Measurements from ENCODE around the gene LAMB4.
A peak's percentile ranks its signal among the peaks of the same experiment; 100 is the strongest.

Gene LAMB4

DNA sequence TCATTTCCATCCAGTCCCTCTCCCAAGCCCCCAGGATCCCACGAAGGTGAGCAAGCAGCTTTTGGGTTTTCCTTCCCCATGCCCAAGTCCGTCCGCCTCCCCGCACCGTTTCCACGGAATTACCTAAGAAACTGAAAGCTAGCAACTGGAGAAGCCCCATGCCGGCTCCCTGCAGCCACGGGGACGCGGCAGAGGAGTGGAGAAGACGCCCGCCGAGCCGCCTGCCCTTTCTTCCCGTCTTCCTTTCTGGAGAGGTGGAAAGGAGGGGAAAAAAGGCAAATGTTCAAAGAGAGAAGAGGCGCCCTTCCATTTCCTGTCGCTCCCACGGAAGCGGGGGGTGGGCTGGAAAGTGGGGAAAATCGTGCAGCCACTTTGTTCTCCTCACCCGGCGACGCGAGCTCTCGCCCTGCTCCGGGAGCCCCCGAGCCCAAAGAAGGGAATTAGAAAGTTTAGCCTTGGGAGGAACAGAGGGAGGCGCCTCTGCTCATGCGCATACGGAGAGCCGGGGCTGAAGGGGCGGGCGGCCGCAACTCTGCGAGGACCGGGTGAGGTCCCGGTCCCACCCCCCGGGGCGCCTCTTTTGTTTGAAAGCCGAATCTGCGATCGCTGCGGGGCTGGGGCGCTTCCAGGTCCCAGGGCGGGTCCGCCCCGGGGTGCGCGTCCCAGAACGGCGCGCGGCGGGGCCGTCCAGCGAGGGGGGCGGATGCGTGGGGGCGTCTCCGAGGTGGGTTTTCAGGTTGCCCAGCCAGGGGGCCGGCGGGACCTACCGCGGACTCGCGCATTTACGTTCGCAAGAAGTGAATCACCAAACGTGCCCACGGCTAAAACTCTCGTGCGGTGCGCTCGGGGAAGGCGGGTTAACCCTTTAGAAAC is 127.2 kb downstream of the LAMB4 start, which contains the start of gene LAMB1:
Gene LAMB1 (minus strand): TSS at position 436 of the 873 bp plus-strand sequence. CDS start 276 bp downstream, at position 160.
- H3K9me3 Mint-ChIP-seq: no peaks in the 10 kb centered on the region
- H3K4me1 Mint-ChIP-seq (ENCODE audit: low read depth): peaks cover 19% of the 10 kb centered on the region
- H3K27me3 Mint-ChIP-seq: peaks cover 85% of the 10 kb centered on the region
- no peaks in the 10 kb centered on the region for H3K36me3 Mint-ChIP-seq (ENCODE audit: low read depth)
- peak within 1 kb of the TSS; percentile 73 for H3K4me3 Mint-ChIP-seq
- no peak within 1 kb of the TSS for H3K27ac Mint-ChIP-seq

DNA sequence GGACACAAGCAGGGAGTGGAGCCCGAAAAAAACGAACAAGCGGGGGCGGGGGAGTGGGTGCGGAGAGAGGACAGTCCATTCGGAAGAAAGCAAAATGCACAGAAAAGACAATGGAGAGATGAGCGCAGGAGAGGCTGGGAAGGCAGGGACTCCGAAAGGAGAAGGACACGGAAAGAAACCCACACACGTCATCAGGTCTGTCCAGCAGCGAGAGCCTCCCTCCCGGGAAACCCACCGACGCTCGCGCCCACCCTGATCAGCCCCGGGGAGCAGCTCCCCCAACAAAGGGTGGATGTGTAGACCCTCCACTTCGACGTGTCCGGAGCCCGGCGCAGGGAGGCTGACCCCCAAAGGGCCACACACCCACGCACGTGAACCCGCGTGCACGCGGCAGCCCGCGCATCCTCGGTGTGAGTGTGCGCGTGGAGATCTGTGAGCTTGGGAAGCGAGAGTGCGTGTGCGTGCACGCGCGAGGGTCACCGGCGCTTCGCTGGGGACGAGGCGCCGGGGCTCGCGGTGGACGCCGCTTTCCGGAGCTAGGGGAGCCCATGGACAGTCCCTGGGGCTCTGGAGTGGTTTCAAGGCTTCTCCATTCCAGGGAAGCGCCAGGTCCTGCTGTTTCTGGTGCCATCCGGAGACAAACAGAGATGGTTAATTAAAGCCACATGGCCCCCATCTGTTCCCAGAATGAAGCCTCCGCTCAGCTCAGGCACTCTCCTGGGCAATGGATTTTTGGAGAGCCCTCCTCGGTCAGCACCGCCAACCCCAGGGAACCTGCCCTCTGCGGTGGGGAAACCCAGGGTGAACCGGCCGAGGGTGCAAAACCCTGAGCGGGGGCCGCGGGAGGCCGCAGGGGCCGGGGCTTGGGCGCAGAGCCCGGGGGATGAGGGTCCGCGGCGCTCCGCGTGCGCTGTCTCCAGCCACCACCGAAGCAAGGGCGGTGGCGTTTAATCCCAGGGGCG is 128.1 kb downstream of the LAMB4 start:
- Mint-ChIP-seq H3K27me3 (peaks cover 82% of the 10 kb centered on the region), H3K4me1 (ENCODE audit: low read depth) (peaks cover 19% of the 10 kb centered on the region), H3K4me3 (peak overlapping the region; percentile 73), H3K36me3 (ENCODE audit: low read depth) (no peaks in the 10 kb centered on the region), H3K9me3 (no peaks in the 10 kb centered on the region), H3K27ac (no peak overlapping the region)

DNA sequence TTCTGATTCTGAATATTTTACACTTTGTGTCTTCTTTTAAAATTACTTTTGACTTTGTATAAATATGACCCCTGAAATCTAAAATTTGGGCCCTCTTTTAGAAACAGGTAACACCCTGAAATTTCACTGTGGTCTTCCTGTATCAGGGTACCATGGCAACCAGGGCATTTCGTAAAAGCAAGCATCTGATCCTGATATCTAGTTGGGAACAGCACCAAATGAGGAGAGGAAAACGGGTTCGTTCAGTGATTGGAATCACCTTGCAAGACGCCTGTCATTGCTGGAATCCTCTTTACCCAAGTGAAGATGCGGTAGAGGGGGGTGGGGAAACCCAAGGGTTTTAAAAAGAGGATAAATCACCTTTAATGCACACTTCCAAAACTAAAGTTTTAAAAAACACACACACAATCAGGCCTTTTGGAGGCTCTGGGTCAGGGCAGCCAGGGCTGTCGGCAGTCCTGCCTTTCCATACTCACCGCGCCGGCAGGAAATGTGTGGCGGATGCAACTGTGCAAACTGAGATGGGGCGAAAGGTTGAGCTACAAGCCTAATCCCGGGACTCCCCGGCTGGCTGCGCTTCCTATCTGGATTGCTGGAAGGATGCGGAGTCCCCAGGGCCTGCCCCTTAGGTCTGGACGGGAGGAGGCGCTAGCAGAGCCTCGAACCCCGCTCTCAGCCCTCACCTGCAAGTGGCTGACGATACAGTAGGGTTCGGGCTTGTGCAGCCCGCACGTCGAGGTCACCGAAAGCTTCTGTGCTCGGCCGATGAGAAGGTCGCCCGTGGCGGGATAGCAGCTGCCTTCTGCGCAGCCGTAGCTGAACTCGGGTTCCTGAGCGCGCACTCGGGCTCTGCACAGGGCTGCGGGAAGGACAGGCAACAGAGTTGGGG is 129.0 kb downstream of the LAMB4 start:
- Mint-ChIP-seq H3K36me3 (ENCODE audit: low read depth) (no peaks in the 10 kb centered on the region), H3K4me3 (peak overlapping the region; percentile 68), H3K4me1 (ENCODE audit: low read depth) (peaks cover 19% of the 10 kb centered on the region), H3K27me3 (peaks cover 79% of the 10 kb centered on the region), H3K27ac (no peak overlapping the region), H3K9me3 (no peaks in the 10 kb centered on the region)

DNA sequence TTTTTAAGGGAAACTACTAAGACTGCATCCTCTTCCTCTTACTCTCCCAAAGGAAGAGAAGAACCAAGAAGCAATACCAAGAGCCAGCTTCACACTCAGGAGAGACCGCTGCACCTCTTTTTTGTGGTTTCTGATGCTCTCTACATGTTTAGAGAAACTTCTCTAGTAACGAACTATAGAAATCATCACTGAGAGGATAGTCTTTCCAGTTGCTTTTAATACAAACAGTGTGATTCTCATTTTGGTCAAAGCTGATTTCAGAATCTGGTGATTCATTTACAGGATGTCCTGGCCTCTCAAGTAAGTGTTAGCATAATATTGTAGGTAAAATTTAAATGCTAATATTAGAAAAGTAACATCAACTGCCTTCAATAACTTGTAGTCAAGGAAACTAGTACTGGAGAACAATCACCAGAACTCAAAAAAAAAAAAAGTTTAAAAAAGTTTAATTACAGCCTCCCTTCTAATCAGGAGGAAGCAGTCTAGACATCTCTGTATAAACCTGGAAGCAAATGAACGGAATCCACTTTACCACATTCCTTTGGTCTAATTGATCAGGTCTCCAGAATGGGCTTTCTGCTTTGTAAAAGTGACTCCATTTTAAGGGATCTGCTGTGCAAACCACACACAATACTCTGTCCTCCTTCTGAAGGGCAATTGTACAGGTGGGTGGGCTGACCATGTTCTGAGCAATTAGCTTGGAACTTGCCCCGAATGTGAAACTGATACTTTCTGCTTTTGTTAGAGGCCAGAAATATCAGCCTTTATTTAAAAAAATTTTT is 130.2 kb downstream of the LAMB4 start:
- Mint-ChIP-seq H3K27me3 (peaks cover 80% of the 10 kb centered on the region), H3K4me3 (no peak overlapping the region), H3K36me3 (ENCODE audit: low read depth) (no peaks in the 10 kb centered on the region), H3K4me1 (ENCODE audit: low read depth) (peaks cover 19% of the 10 kb centered on the region), H3K27ac (no peak overlapping the region), H3K9me3 (no peaks in the 10 kb centered on the region)

DNA sequence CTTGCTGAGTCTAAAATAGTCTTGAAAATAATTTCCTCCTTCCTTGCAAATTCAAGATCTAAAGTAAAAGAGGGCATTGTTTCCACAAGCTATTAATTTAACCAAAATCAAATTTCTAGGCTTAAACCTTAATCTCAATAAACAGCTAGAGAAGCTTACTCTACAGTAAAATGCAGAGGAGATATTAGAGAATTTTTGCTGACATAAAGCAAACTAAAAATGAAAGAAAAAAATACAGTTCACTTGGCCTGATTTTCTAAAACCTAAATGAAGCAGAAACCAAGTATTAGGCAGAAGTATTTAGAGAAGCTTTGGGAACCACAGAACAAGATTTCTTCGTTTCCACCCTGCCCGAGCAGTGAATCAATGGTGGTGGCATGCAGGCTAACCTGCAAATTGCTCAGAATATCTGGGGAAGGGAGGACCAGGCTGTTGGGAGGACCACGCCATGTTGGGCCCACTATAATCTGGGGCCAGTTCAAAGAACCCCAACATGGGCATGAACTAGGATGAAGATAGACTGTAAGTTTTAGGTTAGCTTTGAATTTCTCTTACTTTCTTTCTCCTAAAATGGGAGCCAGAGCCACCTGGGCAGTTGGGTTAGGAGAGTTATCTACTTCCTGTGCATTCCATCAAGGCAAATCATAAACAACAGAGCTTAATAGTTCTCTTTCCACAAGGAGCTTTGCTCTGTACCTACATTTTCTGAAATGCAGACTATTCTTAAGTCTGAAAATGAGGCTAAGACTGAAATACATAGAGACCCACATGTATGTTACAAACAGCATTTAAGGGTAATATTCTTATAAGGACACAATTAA is 131.3 kb downstream of the LAMB4 start:
- H3K27ac Mint-ChIP-seq: no peak overlapping the region
- H3K9me3 Mint-ChIP-seq: no peaks in the 10 kb centered on the region
- peaks cover 79% of the 10 kb centered on the region for H3K27me3 Mint-ChIP-seq
- H3K36me3 Mint-ChIP-seq (ENCODE audit: low read depth): no peaks in the 10 kb centered on the region
- no peak overlapping the region for H3K4me3 Mint-ChIP-seq
- H3K4me1 Mint-ChIP-seq (ENCODE audit: low read depth): peaks cover 15% of the 10 kb centered on the region

DNA sequence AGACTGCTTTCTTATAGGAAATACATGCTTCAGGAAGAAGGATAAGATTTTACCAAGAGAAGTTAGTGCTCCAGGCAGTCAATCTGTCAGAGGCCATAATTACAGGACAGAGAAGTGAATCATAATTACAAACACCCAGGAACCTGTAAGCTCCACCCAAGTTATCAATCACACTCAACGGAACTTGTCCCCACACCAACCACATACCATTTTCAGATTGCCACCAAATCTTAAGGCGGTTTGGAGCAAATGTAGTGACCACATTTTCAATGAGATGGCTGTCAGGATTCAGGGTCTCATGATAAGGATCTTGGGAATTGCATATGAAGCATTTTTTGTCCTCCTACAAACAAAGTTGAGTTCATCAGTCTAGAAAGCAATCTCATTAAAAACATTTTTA is 132.0 kb downstream of the LAMB4 start:
- no peak overlapping the region for H3K27ac Mint-ChIP-seq
- no peak overlapping the region for H3K4me3 Mint-ChIP-seq
- H3K4me1 Mint-ChIP-seq (ENCODE audit: low read depth): peaks cover 11% of the 10 kb centered on the region
- no peaks in the 10 kb centered on the region for H3K36me3 Mint-ChIP-seq (ENCODE audit: low read depth)
- H3K27me3 Mint-ChIP-seq: peaks cover 79% of the 10 kb centered on the region
- no peaks in the 10 kb centered on the region for H3K9me3 Mint-ChIP-seq

DNA sequence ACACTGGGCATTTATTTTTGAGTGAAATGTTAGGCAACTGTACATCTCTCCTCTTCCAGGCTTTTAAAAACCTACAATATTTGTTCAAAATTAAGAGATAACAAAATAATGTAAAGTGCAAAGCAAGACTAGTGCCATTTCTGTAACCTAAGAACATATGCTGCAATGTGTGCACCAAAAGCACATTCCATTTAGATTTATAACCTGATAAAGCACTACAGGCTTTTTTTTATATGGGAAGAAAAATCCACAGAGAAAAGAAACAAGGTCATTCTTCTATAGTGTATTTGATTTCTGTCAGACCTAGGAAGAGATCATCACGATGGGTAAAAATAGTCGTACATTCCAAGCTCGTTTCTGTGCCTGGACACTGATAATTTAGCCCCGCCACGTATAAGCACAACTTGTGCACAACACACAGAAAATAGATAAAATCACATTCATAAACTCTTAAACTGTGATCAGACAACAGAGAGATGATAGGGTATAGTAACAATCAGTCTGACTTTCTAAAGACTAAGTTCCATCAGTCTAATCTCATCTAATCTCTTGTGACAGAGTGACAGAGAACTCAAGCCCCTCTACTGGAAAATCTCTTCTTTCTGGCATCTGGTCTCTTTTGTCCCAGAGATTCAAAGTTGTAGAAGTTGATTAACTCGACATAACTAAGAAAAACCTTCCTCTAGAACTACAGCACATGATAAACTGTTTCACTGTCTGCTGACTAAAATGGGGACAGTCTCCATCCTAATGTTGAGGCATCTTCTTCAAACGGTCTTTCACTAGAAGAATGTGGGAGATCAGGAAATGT is 133.9 kb downstream of the LAMB4 start:
- no peaks in the 10 kb centered on the region for H3K9me3 Mint-ChIP-seq
- H3K4me3 Mint-ChIP-seq: no peak overlapping the region
- no peak overlapping the region for H3K27ac Mint-ChIP-seq

DNA sequence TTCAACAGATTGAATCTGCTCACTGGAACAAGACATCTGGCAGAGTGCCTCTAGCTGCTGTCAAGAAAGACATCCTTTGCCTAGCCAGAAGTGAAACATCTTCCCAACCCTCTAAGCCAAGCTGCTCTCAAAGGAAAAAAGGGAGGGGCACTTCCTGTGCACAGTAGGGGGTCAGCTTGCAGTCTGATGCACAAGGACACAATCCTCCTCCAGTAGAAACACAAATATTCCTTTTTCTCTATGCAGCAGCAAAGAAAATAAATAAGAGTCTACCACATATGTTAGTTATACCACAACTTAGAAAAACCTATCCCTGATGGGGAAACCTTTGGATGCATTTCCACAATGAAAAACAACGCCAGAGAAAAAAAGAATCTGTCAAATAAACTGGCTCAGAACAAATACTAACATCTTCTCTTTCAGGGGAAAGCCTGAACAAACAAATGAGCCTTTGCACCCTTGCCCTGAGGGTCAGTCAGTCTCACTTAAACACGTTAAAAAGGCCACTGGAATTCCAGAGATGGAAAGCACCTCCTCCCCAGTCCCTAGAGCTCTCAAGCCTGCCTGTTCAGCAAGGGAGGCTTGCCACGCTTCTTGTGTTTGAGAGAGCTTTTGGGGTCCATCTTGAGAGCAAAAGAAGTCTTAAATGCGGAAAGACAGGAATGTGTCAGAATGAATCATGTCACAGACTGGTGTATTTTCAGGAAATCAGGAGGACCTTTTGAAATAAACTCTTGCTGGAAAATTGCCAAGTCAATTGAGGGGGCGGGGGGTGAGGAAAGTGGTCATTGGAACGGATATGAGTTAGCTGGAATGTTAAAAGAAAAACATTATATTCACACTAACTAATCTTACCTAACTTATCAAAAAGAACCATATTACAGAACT is 134.7 kb downstream of the LAMB4 start:
- Mint-ChIP-seq H3K9me3 (no peaks in the 10 kb centered on the region), H3K27ac (no peak overlapping the region), H3K4me1 (ENCODE audit: low read depth) (no peaks in the 10 kb centered on the region), H3K27me3 (peaks cover 70% of the 10 kb centered on the region), H3K4me3 (no peak overlapping the region), H3K36me3 (ENCODE audit: low read depth) (no peaks in the 10 kb centered on the region)

More for the DNA sequence above, 133.9 kb downstream of the LAMB4 start:
- H3K27me3 Mint-ChIP-seq: peaks cover 73% of the 10 kb centered on the region
- H3K4me1 Mint-ChIP-seq (ENCODE audit: low read depth): no peaks in the 10 kb centered on the region
- H3K36me3 Mint-ChIP-seq (ENCODE audit: low read depth): no peaks in the 10 kb centered on the region

DNA sequence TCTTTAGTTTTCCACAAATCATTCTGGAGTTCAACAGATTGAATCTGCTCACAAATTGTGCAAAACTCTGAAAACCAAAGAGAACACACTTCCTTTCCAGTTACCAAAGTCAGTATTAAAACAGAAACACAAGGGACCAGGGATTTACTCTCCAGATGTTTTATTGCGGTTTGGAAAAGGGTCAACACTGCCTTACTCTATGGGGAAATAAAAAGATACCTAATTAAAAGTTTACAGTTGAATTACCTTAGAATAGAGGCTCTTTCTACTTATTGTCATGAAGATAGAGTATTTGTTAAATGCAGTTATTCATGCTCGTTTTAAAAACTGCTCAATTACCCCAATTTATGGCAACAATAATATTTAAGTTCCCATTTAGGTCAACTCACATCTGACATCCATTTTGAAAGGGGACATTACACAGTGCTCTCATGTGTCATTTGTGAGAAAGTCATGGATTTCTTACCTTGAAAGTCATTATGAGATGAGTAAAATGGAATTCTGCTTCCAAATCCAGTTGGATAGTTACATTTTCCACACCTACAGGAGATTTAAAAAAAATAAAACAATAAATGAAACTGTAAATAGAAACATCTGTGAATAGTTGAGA is 135.6 kb downstream of the LAMB4 start:
- Mint-ChIP-seq H3K36me3 (ENCODE audit: low read depth) (no peaks in the 10 kb centered on the region), H3K27ac (no peak overlapping the region)

DNA sequence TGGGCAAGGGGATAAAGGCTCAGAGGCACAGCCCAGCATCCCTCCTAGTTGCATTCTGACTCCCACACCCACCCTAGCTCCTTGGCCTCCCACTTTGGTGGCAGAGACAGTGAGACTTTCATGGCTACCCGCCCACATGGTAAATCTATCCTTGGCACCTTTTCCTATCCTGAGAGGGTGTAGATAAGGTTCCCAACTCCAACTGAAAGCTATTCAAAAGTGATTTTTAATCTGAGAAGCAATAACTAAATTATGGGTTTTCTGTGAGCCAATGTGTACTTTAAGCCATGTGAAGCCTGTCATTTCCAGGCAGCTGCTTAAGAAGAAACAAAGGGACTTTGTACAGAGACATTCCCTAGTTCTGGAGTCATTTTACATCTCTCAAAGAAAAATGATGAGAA is 136.3 kb downstream of the LAMB4 start:
- Mint-ChIP-seq H3K9me3 (no peaks in the 10 kb centered on the region), H3K27me3 (peaks cover 62% of the 10 kb centered on the region), H3K36me3 (ENCODE audit: low read depth) (no peaks in the 10 kb centered on the region), H3K4me3 (no peak overlapping the region), H3K27ac (no peak overlapping the region), H3K4me1 (ENCODE audit: low read depth) (no peaks in the 10 kb centered on the region)

More for the DNA sequence above, 135.6 kb downstream of the LAMB4 start:
- Mint-ChIP-seq H3K9me3 (no peaks in the 10 kb centered on the region), H3K4me1 (ENCODE audit: low read depth) (no peaks in the 10 kb centered on the region), H3K27me3 (peaks cover 66% of the 10 kb centered on the region), H3K4me3 (no peak overlapping the region)

DNA sequence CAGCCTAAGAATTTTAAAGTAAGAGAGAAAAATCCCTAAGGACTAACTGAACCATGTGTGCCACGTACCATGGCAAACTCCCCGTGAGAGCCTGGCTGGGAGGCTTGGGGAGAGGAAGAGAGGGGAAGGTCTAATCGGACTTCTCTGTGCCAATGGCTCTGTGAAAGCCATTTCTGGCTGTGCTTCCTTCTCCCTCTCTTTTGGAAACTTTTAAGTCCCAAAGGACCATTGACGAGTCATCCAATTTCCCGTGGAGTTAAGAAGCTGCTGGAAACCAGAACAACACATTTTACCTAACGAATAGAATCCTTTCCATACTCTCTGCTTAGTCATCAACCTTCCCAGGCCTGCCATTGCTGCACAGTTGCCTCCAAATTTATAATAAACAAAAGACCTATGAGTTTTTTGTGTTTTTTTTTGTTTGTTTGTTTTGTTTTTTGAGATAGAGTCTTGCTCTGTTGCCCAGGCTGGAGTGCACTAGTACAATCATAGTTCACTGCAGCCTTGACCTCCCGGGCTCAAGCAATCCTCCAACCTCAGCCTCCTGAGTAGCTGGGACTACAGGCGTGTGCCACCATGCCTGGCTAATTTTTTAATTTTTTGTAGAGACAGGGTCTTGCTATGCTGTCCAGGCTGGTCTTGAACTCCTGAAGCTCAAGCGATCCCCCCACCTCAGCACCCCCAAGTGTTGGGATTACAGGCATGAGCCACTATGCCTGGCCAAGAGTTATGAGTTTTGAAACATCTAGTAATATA is 140.4 kb downstream of the LAMB4 start:
- no peak overlapping the region for H3K27ac Mint-ChIP-seq
- no peaks in the 10 kb centered on the region for H3K36me3 Mint-ChIP-seq (ENCODE audit: low read depth)
- H3K4me1 Mint-ChIP-seq (ENCODE audit: low read depth): no peaks in the 10 kb centered on the region
- peaks cover 50% of the 10 kb centered on the region for H3K27me3 Mint-ChIP-seq
- H3K9me3 Mint-ChIP-seq: no peaks in the 10 kb centered on the region
- H3K4me3 Mint-ChIP-seq: no peak overlapping the region

Measured in stimulated activated naive CD8-positive, alpha-beta T cell treated with anti-CD3 and anti-CD28 coated beads, Interleukin-15, Interleukin-2, amounts not matched to agents 100 ng/mL and 50 ng/mL, for 24 hours (primary cell).